Lower lobe of right lung (tissue), 2 donors: ENCODE measurements around the gene CTDSP1. TPM values are rescaled to one million over a fixed set of nuclear protein-coding genes. Genes with fewer than 3 reads are reported as not detected.
A peak's percentile ranks its signal among the peaks of the same experiment; 100 is the strongest.

ENCODE experiments used
- ATAC-seq, 2 donors: fragments of 200-7000 bp; cut with Tn5 transposase; one replicate each; pipeline ENCODE4 v1.9.1; 2020 to 2022; ENCODE audit warnings: mild to moderate bottlenecking in 2 of 2, moderate library complexity in 2 of 2
- DNase-seq: peaks from one replicate; pipeline ENCODE4 v3.0.0-alpha.2; 2020
- H3K27ac ChIP-seq: fragments of 200-600 bp; one replicate; pipeline ENCODE4 v1.8.0; 2022
- H3K27me3 ChIP-seq: fragments of 200-600 bp; one replicate; pipeline ENCODE4 v1.8.0; 2022; ENCODE audit warnings: low read depth
- H3K36me3 ChIP-seq: fragments of 200-600 bp; one replicate; pipeline ENCODE4 v1.8.0; 2022; ENCODE audit warnings: mild to moderate bottlenecking
- H3K4me1 ChIP-seq: fragments of 200-600 bp; one replicate; pipeline ENCODE4 v1.8.0; 2022
- H3K4me3 ChIP-seq: fragments of 200-600 bp; one replicate; pipeline ENCODE4 v1.8.0; 2022; ENCODE audit warnings: mild to moderate bottlenecking
- H3K9me3 ChIP-seq: fragments of 200-600 bp; one replicate; pipeline ENCODE4 v1.8.0; 2022
- intact Hi-C: fragments of 100-400 bp; cut with DNase I; formaldehyde crosslinking; loops from one replicate; pipeline ENCODE4 v1.11.0; 2022
- total RNA-seq: library from RNA; stranded (reverse); fragmentation: NEBNext Ultra II Directional; extraction: Animal tissue kit (Norgen Biotek cat#: 25700); gene quantifications from one replicate; pipeline ENCODE4 v1.2.1, GENCODE V29; 2021
- TF ChIP-seq, protein P1 (sequence below): fragments of 200-600 bp; IDR thresholded peaks from one replicate; pipeline ENCODE4 v1.8.0; 2022; ENCODE audit warnings: antibody characterized with exemption, mild to moderate bottlenecking
- donor health status: DM: no; HTN: yes; CAD: no; lungs with severe emphysema.

The CTDSP1 gene
- total RNA-seq, 1 donor from 2014 or later = 168 TPM

DNA sequence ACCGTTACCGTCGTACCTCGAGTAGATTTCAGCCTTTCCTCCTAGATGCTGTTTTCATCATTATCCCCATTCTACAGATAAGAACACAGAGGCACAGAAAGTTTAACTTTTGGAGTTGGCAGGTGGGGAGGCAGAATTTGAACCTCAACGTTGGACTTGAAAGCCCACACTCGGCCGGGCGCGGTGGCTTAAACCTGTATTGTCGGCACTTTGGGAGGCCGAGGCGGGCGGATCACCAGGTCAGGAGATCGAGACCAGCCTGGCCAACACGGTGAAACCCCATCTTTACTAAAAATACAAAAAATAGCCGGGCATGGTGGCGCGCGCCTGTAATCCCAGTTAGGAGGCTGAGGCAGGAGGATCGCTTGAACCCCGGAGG is 31.5 kb upstream of the CTDSP1 start:
- H3K4me3 ChIP-seq = peak overlapping the region; percentile 59
- H3K4me1 ChIP-seq = peaks cover 51% of the 10 kb centered on the region
- H3K36me3 ChIP-seq = no peaks in the 10 kb centered on the region
- no peaks in the 10 kb centered on the region for H3K27me3 ChIP-seq
- H3K27ac ChIP-seq = peak overlapping the region; percentile 95
- DNase-seq = peak; percentile 61
- intact Hi-C loops = loop anchor here (10.0 kb wide), 1 partner anchor 73 kb away; the partner anchor contains the start of gene TMBIM1
- TF ChIP-seq, protein P1, sequence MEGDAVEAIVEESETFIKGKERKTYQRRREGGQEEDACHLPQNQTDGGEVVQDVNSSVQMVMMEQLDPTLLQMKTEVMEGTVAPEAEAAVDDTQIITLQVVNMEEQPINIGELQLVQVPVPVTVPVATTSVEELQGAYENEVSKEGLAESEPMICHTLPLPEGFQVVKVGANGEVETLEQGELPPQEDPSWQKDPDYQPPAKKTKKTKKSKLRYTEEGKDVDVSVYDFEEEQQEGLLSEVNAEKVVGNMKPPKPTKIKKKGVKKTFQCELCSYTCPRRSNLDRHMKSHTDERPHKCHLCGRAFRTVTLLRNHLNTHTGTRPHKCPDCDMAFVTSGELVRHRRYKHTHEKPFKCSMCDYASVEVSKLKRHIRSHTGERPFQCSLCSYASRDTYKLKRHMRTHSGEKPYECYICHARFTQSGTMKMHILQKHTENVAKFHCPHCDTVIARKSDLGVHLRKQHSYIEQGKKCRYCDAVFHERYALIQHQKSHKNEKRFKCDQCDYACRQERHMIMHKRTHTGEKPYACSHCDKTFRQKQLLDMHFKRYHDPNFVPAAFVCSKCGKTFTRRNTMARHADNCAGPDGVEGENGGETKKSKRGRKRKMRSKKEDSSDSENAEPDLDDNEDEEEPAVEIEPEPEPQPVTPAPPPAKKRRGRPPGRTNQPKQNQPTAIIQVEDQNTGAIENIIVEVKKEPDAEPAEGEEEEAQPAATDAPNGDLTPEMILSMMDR = no peak
- no peak for ATAC-seq
- H3K9me3 ChIP-seq = peaks cover 6% of the 10 kb centered on the region

DNA sequence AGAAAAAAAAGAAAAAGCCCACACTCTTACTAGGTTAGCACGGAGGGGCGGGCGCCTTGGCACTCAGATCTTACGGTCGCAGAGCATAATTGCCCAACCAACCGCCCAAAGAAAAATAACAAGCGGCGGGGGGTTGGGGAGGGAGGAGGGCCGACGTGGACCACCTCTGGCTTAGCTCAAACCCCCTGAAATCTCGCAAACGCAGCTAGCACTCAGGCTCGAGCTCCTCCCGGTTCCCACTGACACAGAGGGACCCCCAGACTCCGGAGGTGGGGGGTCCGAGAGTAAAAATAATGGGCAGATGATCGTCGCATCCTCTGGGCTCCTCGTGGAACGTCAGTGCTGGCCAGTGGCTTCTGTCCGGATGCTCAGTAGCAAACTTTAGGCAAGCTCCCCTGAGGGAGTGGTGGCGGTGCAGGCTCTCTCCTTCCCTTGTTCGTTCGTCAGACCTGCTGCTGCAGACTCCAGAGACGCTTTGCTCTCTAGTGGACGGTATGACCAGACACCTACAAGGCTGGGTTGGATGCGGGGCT is 31.0 kb upstream of the CTDSP1 start:
- Histone ChIP-seq H3K27me3 (no peaks in the 10 kb centered on the region), H3K4me3 (peak overlapping the region; percentile 59), H3K27ac (peak overlapping the region; percentile 95), H3K36me3 (no peaks in the 10 kb centered on the region), H3K4me1 (peaks cover 51% of the 10 kb centered on the region), H3K9me3 (peaks cover 6% of the 10 kb centered on the region)
- DNase-seq (peak; percentile 73), ATAC-seq (peak; percentile 11 to 36)
- intact Hi-C loops = loop anchor here (10.0 kb wide), 1 partner anchor 74 kb away; the partner anchor contains the start of gene TMBIM1
- TF ChIP-seq, protein P1 = no peak

DNA sequence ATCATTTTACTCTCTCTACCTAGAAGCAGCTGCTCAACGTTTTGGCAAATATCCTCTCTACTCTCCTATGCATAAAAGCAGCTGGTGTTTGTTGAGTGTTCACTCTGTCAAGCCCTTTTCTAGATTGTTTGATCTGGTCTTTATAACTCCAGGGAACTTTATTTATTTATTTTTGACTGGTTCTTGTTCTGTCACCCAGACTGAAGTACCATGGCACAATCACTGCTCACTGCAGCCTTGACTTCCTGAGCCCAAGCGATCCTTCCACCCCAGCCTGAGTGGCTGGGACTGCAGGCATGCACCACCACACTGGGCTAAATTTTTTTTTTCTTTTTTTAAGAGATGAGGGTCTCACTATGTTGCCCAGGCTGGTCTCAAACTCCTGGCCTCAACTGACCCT is 30.3 kb upstream of the CTDSP1 start:
- Histone ChIP-seq H3K27me3 (no peaks in the 10 kb centered on the region), H3K4me3 (peak overlapping the region; percentile 59), H3K9me3 (peaks cover 6% of the 10 kb centered on the region), H3K4me1 (peaks cover 47% of the 10 kb centered on the region), H3K27ac (peak overlapping the region; percentile 95), H3K36me3 (no peaks in the 10 kb centered on the region)
- TF ChIP-seq, protein P1 = no peak
- DNase-seq = peak; percentile 64
- ATAC-seq = peak; percentile 50 to 59
- intact Hi-C loops = loop anchor here (10.0 kb wide), 1 partner anchor 75 kb away; the partner anchor contains the start of gene TMBIM1

DNA sequence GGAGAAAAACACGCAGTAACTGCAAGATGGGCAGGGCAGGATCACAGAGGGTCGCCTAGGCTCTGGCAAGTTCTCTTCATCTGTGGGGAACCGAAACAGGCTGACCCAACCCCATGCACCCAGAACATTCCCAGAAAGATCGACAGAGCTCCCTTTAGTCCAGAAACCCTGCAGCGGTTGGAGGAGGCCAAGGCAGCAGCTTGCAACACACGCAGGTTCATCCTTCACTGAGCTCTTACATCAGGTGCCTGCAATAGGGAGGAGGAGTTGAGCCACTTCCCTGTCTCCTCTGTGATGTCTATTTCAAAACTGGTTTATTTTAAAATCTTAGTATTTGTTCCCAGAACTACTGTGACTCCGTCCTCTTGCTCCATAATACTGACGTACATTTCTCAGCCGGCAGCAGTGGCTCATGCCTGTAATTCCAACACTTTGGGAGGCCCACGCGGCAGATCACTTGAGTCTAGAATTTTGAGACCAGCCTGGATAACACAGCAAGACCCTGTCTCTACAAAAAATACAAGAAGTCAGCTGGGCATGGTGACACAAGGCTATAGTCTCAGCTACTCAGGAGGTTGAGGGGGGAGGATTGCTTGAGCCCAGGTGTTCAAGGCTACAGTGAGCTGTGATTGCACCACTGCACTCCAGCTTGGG is 29.1 kb upstream of the CTDSP1 start:
- H3K4me3 ChIP-seq = peak overlapping the region; percentile 7
- H3K4me1 ChIP-seq = peaks cover 43% of the 10 kb centered on the region
- TF ChIP-seq, protein P1 = no peak
- DNase-seq (peak; percentile 85), ATAC-seq (peak; percentile 52 to 63)
- H3K9me3 ChIP-seq = peaks cover 6% of the 10 kb centered on the region
- H3K27ac ChIP-seq = peak overlapping the region; percentile 95
- H3K27me3 ChIP-seq = no peaks in the 10 kb centered on the region
- intact Hi-C loops = no loop called here
- H3K36me3 ChIP-seq = no peaks in the 10 kb centered on the region

DNA sequence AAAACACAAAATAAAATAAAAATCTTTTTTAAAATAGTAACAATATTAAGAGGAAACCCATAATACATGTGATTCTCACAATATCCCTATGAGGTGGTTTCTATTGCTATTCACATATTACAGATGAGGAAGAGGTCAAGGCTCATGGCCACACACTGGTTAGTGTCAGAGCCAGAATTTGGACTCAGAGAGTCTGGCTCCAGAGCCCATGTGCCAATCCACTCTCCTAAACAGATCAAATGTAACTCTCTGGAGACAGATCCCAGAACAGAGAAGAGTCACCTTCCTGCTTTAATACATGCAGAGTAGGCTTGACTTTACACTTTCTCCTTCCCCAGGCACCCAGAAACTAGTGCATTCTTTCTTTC is 27.7 kb upstream of the CTDSP1 start:
- Histone ChIP-seq H3K9me3 (peaks cover under 1% of the 10 kb centered on the region), H3K36me3 (no peaks in the 10 kb centered on the region), H3K27ac (peak overlapping the region; percentile 95), H3K4me1 (peaks cover 43% of the 10 kb centered on the region), H3K27me3 (no peaks in the 10 kb centered on the region), H3K4me3 (no peak overlapping the region)
- DNase-seq = peak; percentile 14
- ATAC-seq = no peak
- TF ChIP-seq, protein P1 = no peak
- intact Hi-C loops = no loop called here
